HepG2 (cell line): Measurements from ENCODE around the gene USP2. TPM values are rescaled to one million over a fixed set of nuclear protein-coding genes. Genes with fewer than 3 reads are reported as not detected.

ENCODE experiments used
- CEBPZ ChIP-seq: IDR thresholded peaks from 2 replicates; pipeline ENCODE4 v1.6.1; 2012; ENCODE audit warnings: low read length, improper control_type of control experiment
- CREM ChIP-seq, 2 experiments: sonication (generic) in 1 of 2; formaldehyde crosslinking in 1 of 2; IDR thresholded peaks; 2 replicates each; pipeline versions ENCODE4 v1.4.0 to v1.6.1; 2016 to 2020; ENCODE audit warnings: antibody characterized with exemption in 1 of 2, mild to moderate bottlenecking in 1 of 2, missing genetic modification reagents in 1 of 2
- GTF3A ChIP-seq: sonication (generic); formaldehyde crosslinking; conservative IDR thresholded peaks from 2 replicates; pipeline ENCODE4 v1.4.0; 2020; ENCODE audit warnings: mild to moderate bottlenecking, missing genetic modification reagents
- KDM5B ChIP-seq: sonication (generic); formaldehyde crosslinking; IDR thresholded peaks from 2 replicates; pipeline ENCODE4 v1.4.0; 2020; ENCODE audit warnings: missing genetic modification reagents, mild to moderate bottlenecking, borderline replicate concordance
- MAZ ChIP-seq, 2 experiments: sonication (generic) in 1 of 2; formaldehyde crosslinking in 1 of 2; IDR thresholded peaks; 2 replicates each; pipeline versions ENCODE4 v1.5.0 to v1.6.1; 2012 to 2020; ENCODE audit warnings: low read depth in 2 of 2, mild to moderate bottlenecking in 2 of 2, borderline replicate concordance in 1 of 2, improper control_type of control experiment in 1 of 2, low read length in 1 of 2, missing genetic modification reagents in 1 of 2, moderate library complexity in 1 of 2
- PREB ChIP-seq: sonication (generic); formaldehyde crosslinking; IDR thresholded peaks from 2 replicates; pipeline ENCODE4 v1.4.0; 2020; ENCODE audit warnings: missing genetic modification reagents
- SPEN ChIP-seq: sonication (generic); formaldehyde crosslinking; IDR thresholded peaks from 2 replicates; pipeline ENCODE4 v1.5.1; 2020; ENCODE audit warnings: low read depth, mild to moderate bottlenecking, missing genetic modification reagents
- ZFP82 ChIP-seq: sonication (generic); formaldehyde crosslinking; IDR thresholded peaks from 2 replicates; pipeline ENCODE4 v1.5.1; 2020; ENCODE audit warnings: mild to moderate bottlenecking, missing genetic modification reagents, borderline replicate concordance
- ZNF577 ChIP-seq: sonication (generic); formaldehyde crosslinking; IDR thresholded peaks from 2 replicates; pipeline ENCODE4 v1.4.0; 2020; ENCODE audit warnings: mild to moderate bottlenecking, low read depth, missing genetic modification reagents, borderline replicate concordance
- ZNF768 ChIP-seq: sonication (generic); formaldehyde crosslinking; IDR thresholded peaks from 2 replicates; pipeline ENCODE4 v1.4.0; 2020; ENCODE audit warnings: missing genetic modification reagents
- ZNF782 ChIP-seq: sonication (generic); formaldehyde crosslinking; IDR thresholded peaks from 2 replicates; pipeline ENCODE4 v1.4.0; 2020; ENCODE audit warnings: missing genetic modification reagents, mild to moderate bottlenecking, borderline replicate concordance
- polyA plus RNA-seq, 8 experiments: library from polyadenylated mRNA; depleted of rRNA in 3 of 8; stranded (reverse) in 7 of 8; unstranded in 1 of 8; fragments of >200 nt; fragmentation: Illumina TruSeq in 4 of 8; extraction: Trizol in 4 of 8; gene quantifications; 2 replicates each; pipeline versions ENCODE4 v1.2.1 to v1.2.3, GENCODE V29; 2011 to 2016; ENCODE audit warnings: low read depth in 4 of 8, missing spikeins in 1 of 8, mixed read lengths in 1 of 8; ENCODE audit not compliant: insufficient read depth in 1 of 8
- total RNA-seq, 5 experiments: library from RNA; depleted of rRNA; stranded (reverse); fragments of >200 nt; fragmentation: Illumina TruSeq; extraction: Trizol; gene quantifications; 2 replicates each; pipeline ENCODE4 v1.2.3, GENCODE V29; 2016; ENCODE audit warnings: low read depth in 1 of 5
- TF ChIP-seq, protein P1 (sequence below): sonication (generic); IDR thresholded peaks from 2 replicates; pipeline ENCODE4 v1.6.1; 2016; ENCODE audit warnings: low read depth, borderline replicate concordance

USP2 gene
- total and polyA plus RNA-seq, 2 of the 13 experiments (the other 11 are each of a cell fraction or from before 2014, with no cell fraction given): 2.5 to 6.0 TPM

DNA sequence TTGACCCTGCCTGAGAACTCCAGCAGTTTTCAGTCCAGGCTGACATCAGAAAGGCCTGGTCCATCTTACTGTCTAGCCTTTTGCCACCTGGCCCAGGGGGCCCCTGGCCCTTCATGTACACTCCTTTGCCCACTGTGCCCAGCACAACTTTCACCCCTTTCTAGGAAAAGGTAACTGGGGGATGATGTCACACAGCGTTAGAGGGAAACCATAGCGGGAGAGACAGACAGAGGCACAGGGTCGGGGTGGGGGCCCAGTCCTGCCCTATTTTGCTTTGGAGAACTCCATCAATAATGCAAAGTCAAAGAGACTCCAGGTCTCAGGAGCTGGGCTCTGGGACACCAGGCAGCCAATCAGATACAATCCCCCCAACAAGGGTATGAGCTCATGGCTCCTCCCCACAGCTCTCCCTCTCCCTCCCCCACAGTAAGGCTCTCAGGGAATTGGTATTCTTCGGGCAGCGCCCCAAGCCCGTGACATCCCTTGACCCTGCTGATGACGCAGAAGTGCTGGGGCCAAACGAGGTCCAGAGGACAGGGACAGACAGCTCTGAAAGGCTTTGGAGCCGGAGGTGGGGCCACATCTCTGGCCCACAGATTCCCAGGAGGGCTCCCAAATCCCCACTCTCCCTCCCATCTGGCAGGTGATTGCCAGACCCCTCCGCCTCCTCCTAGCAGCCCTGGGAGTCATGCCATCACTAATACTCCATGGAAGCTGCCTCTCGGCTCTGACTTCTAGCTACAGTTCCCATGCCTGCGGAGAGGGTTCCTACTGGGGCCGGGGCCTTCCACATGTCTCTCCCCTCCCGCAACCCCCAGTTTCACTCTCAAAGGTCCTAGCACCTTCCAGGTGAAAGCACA is 5.9 kb downstream of the USP2 start (continued):
- TF ChIP-seq CEBPZ (no peak), ZFP82 (CRISPR knock-in tag) (no peak), PREB (CRISPR knock-in tag) (no peak), ZNF768 (CRISPR knock-in tag) (no peak), MAZ (IDR thresholded peaks at IDR 0.05; ENCODE audit: borderline replicate concordance, low read depth, low read length) (no peak), MAZ (CRISPR knock-in tag; IDR thresholded peaks at IDR 0.05; ENCODE audit: low read depth) (0 out of 2 replicates have a peak, but pooled peaks have one; percentile 43), GTF3A (no peak), CREM (IDR thresholded peaks at IDR 0.05) (peak; percentile 16; the same call in 1 of the 2 replicates), CREM (CRISPR knock-in tag; IDR thresholded peaks at IDR 0.05) (no peak), KDM5B (CRISPR knock-in tag) (0 out of 2 replicates have a peak, but pooled peaks have one; percentile 3), ZNF577 (no peak), ZNF782 (CRISPR knock-in tag) (no peak), SPEN (CRISPR knock-in tag) (0 out of 2 replicates have a peak, but pooled peaks have one; percentile 21)
- TF ChIP-seq, protein P1, sequence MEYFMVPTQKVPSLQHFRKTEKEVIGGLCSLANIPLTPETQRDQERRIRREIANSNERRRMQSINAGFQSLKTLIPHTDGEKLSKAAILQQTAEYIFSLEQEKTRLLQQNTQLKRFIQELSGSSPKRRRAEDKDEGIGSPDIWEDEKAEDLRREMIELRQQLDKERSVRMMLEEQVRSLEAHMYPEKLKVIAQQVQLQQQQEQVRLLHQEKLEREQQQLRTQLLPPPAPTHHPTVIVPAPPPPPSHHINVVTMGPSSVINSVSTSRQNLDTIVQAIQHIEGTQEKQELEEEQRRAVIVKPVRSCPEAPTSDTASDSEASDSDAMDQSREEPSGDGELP: no peak
